Neural cell (in vitro differentiated cells): Measurements from ENCODE around the gene CDC42BPB. TPM values are rescaled to one million over a fixed set of nuclear protein-coding genes. Genes with fewer than 3 reads are reported as not detected.

Experiments
- H2AFZ ChIP-seq: fragments of 200-600, 300-800 bp; sonication (generic), shearing (Covaris generic); 2 replicates; pipeline ENCODE4 v1.6.0; 2014; ENCODE audit warnings: low read depth, mild to moderate bottlenecking, antibody characterized with exemption, low read length, moderate library complexity
- H3F3A ChIP-seq: fragments of 200-600 bp; shearing (Covaris generic); 2 replicates; pipeline ENCODE4 v1.6.1; 2016; ENCODE audit warnings: mild to moderate bottlenecking, moderate library complexity, mixed read lengths, antibody characterized with exemption, low read length; ENCODE audit not compliant: insufficient read depth, poor library complexity, severe bottlenecking
- H3K27ac ChIP-seq: fragments of 200-600, 300-800 bp; sonication (generic), shearing (Covaris generic); 2 replicates; pipeline ENCODE4 v1.5.1; 2014; ENCODE audit warnings: mild to moderate bottlenecking, low read length, moderate library complexity
- H3K27me3 ChIP-seq: fragments of 300-800, 200-600 bp; sonication (generic), shearing (Covaris generic); 2 replicates; pipeline ENCODE4 v1.6.0; 2014; ENCODE audit warnings: mild to moderate bottlenecking, low read depth, low read length, moderate library complexity; ENCODE audit not compliant: insufficient read depth
- H3K36me3 ChIP-seq: fragments of 300-800, 200-600 bp; sonication (generic), shearing (Covaris generic); 2 replicates; pipeline ENCODE4 v1.5.1; 2014; ENCODE audit warnings: mild to moderate bottlenecking, antibody characterized with exemption, low read length, moderate library complexity; ENCODE audit not compliant: insufficient read depth
- H3K4me2 ChIP-seq: fragments of 300-800, 200-600 bp; sonication (generic), shearing (Covaris generic); 2 replicates; pipeline ENCODE4 v1.6.0; 2014; ENCODE audit warnings: mild to moderate bottlenecking, low read length
- H3K4me3 ChIP-seq: fragments of 300-800, 200-600 bp; sonication (generic), shearing (Covaris generic); 2 replicates; pipeline ENCODE4 v1.5.1; 2014; ENCODE audit warnings: mild to moderate bottlenecking, low read length, moderate library complexity
- H3K79me2 ChIP-seq: fragments of 200-600 bp; shearing (Covaris generic); replicated peaks from 2 replicates; pipeline ENCODE4 v1.6.0; 2014; ENCODE audit warnings: mild to moderate bottlenecking, low read length, moderate library complexity; ENCODE audit not compliant: insufficient read depth
- H3K9ac ChIP-seq: fragments of 300-800, 200-600 bp; sonication (generic), shearing (Covaris generic); 2 replicates; pipeline ENCODE4 v1.6.1; 2016; ENCODE audit warnings: mild to moderate bottlenecking, low read length, mixed read lengths
- H3K9me2 ChIP-seq: fragments of 200-600 bp; shearing (Covaris generic); 2 replicates; pipeline ENCODE4 v1.6.1; 2016; ENCODE audit warnings: mild to moderate bottlenecking, low read length, mixed read lengths; ENCODE audit not compliant: insufficient read depth
- H3K9me3 ChIP-seq: fragments of 200-600, 300-800 bp; sonication (generic), shearing (Covaris generic); 2 replicates; pipeline ENCODE4 v1.6.1; 2016; ENCODE audit warnings: mild to moderate bottlenecking, mixed run types, low read length, moderate library complexity, mixed read lengths
- H4K20me1 ChIP-seq: fragments of 200-600 bp; shearing (Covaris generic); 2 replicates; pipeline ENCODE4 v1.6.1; 2016; ENCODE audit warnings: mild to moderate bottlenecking, mixed run types; ENCODE audit not compliant: insufficient read depth
- EP300 ChIP-seq: fragments of 450-650 bp; conservative IDR thresholded peaks from 2 replicates; pipeline ENCODE4 v1.6.1; 2014; ENCODE audit warnings: antibody characterized with exemption, mild to moderate bottlenecking, moderate library complexity; ENCODE audit not compliant: poor library complexity, severe bottlenecking
- EZH2 ChIP-seq: fragments of 200-600, 300-800 bp; shearing (Covaris generic), sonication (generic); IDR thresholded peaks from 2 replicates; pipeline ENCODE4 v1.6.1; 2014; ENCODE audit warnings: antibody characterized with exemption, low read length, borderline replicate concordance, mild to moderate bottlenecking; ENCODE audit not compliant: insufficient read depth, poor library complexity, severe bottlenecking
- MXI1 ChIP-seq: fragments of 450-650 bp; conservative IDR thresholded peaks from 2 replicates; pipeline ENCODE4 v1.6.1; 2014; ENCODE audit warnings: antibody characterized with exemption, mild to moderate bottlenecking; ENCODE audit not compliant: poor library complexity, severe bottlenecking
- POLR2AphosphoS5 ChIP-seq: IDR thresholded peaks from 2 replicates; pipeline ENCODE4 v1.6.1; 2012
- RAD21 ChIP-seq: fragments of 450-650 bp; conservative IDR thresholded peaks from 2 replicates; pipeline ENCODE4 v1.6.1; 2014; ENCODE audit warnings: antibody characterized with exemption, mild to moderate bottlenecking, moderate library complexity
- SMC3 ChIP-seq: fragments of 450-650 bp; conservative IDR thresholded peaks from 2 replicates; pipeline ENCODE4 v1.6.1; 2014; ENCODE audit warnings: antibody characterized with exemption, mild to moderate bottlenecking, moderate library complexity; ENCODE audit not compliant: poor library complexity
- TAF1 ChIP-seq: IDR thresholded peaks from 2 replicates; pipeline ENCODE4 v1.6.1; 2012; ENCODE audit warnings: low read depth
- polyA plus RNA-seq: library from polyadenylated mRNA; depleted of rRNA; stranded (reverse); fragments of >200 nt; gene quantifications from 2 replicates; pipeline ENCODE4 v1.2.3, GENCODE V29; 2014
- TF ChIP-seq, protein P1 (sequence below): fragments of 450-650 bp; IDR thresholded peaks from 2 replicates; pipeline ENCODE4 v1.5.1; 2014; ENCODE audit warnings: antibody characterized with exemption, mild to moderate bottlenecking, moderate library complexity; ENCODE audit not compliant: poor library complexity, severe bottlenecking
- TF ChIP-seq, protein P2 (sequence below): IDR thresholded peaks from 2 replicates; pipeline ENCODE4 v1.6.1; 2012; ENCODE audit warnings: borderline replicate concordance

CDC42BPB gene
- polyA plus RNA-seq, 1 donor from 2014 or later = 43.8 TPM

DNA sequence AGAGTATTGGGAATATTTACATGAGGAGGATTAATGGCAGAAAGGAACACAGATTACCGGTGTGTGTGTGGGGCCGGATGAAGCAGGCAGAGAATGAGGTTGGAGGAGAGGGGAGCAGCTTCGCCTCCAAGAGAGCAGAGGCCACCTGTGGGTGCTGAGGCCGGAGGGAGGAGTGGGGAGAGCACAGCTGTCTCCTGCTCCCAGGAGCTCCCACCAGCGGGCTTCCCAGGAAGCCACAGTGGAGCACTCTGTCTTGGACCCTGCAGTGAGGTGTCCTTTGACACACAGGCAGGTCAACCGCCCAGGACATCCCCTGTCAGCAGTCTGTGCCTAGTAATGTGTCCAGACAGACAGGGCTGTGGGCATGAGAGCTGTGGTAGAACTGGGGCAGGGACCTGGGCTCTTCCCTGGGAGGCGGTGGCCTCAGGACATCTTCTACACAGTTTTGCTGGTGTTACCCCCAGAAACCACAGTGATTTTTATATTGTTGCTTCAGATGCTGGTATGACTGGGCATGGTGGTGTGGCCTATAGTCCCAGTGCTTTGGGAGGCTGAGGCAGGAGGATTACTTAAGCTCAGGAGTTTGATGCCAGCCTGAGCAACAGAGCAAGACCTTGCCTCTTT is 153.3 kb downstream of the CDC42BPB start:
- Histone ChIP-seq H3K9me3 (no peaks in the 10 kb centered on the region), H3K27me3 (no peaks in the 10 kb centered on the region), H3K4me2 (no peak overlapping the region), H3K9ac (no peak overlapping the region), H3K4me3 (no peak overlapping the region), H4K20me1 (no peaks in the 10 kb centered on the region), H3K27ac (no peak overlapping the region), H3K79me2 (no peaks in the 10 kb centered on the region), H3K36me3 (peaks cover 7% of the 10 kb centered on the region), H3K9me2 (no peaks in the 10 kb centered on the region), H2AFZ (no peak overlapping the region), H3F3A (no peaks in the 10 kb centered on the region)
- no peak for TF ChIP-seq RAD21
- no peak for TF ChIP-seq EZH2
- TF ChIP-seq, protein P1, sequence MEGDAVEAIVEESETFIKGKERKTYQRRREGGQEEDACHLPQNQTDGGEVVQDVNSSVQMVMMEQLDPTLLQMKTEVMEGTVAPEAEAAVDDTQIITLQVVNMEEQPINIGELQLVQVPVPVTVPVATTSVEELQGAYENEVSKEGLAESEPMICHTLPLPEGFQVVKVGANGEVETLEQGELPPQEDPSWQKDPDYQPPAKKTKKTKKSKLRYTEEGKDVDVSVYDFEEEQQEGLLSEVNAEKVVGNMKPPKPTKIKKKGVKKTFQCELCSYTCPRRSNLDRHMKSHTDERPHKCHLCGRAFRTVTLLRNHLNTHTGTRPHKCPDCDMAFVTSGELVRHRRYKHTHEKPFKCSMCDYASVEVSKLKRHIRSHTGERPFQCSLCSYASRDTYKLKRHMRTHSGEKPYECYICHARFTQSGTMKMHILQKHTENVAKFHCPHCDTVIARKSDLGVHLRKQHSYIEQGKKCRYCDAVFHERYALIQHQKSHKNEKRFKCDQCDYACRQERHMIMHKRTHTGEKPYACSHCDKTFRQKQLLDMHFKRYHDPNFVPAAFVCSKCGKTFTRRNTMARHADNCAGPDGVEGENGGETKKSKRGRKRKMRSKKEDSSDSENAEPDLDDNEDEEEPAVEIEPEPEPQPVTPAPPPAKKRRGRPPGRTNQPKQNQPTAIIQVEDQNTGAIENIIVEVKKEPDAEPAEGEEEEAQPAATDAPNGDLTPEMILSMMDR = no peak
- no peak for TF ChIP-seq POLR2AphosphoS5
- no peak for TF ChIP-seq MXI1
- TF ChIP-seq, protein P2, sequence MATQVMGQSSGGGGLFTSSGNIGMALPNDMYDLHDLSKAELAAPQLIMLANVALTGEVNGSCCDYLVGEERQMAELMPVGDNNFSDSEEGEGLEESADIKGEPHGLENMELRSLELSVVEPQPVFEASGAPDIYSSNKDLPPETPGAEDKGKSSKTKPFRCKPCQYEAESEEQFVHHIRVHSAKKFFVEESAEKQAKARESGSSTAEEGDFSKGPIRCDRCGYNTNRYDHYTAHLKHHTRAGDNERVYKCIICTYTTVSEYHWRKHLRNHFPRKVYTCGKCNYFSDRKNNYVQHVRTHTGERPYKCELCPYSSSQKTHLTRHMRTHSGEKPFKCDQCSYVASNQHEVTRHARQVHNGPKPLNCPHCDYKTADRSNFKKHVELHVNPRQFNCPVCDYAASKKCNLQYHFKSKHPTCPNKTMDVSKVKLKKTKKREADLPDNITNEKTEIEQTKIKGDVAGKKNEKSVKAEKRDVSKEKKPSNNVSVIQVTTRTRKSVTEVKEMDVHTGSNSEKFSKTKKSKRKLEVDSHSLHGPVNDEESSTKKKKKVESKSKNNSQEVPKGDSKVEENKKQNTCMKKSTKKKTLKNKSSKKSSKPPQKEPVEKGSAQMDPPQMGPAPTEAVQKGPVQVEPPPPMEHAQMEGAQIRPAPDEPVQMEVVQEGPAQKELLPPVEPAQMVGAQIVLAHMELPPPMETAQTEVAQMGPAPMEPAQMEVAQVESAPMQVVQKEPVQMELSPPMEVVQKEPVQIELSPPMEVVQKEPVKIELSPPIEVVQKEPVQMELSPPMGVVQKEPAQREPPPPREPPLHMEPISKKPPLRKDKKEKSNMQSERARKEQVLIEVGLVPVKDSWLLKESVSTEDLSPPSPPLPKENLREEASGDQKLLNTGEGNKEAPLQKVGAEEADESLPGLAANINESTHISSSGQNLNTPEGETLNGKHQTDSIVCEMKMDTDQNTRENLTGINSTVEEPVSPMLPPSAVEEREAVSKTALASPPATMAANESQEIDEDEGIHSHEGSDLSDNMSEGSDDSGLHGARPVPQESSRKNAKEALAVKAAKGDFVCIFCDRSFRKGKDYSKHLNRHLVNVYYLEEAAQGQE = no peak

DNA sequence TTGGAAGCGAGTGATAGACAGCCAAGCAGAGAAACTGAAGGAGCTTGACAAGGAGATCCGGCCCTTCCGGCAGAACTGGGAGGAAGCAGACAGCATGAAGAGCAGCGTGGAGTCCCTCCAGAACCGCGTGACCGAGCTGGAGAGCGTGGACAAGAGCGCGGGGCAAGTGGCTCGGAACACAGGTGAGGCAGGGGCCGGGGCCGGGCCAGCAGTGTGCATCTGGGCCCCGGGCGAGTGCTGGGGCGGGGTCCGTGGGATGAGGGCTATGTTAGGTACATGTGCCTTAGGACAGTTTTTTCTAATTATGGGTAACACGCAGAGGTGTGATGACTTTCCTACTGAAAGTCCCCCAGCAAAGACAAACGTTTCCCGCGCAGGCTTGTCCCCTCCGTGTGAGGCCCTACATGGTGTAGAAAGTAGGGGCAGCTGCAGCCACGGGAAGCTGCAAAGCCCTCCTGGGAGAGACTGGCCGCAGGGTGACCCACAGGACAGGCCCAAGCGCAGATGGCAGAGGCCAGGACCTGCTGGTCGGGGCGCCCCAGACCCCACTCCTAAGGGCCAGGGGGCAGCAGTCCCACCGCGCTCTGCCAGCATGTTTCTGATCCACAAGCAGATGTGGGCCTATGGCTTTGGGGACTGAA is 154.0 kb downstream of the CDC42BPB start:
- Histone ChIP-seq H3K9ac (no peak overlapping the region), H3K27me3 (no peaks in the 10 kb centered on the region), H3K9me3 (no peaks in the 10 kb centered on the region), H3F3A (no peaks in the 10 kb centered on the region), H4K20me1 (no peaks in the 10 kb centered on the region), H2AFZ (no peak overlapping the region), H3K9me2 (no peaks in the 10 kb centered on the region), H3K36me3 (peaks cover 7% of the 10 kb centered on the region), H3K27ac (no peak overlapping the region), H3K4me2 (no peak overlapping the region), H3K4me3 (no peak overlapping the region), H3K79me2 (no peaks in the 10 kb centered on the region)
- TF ChIP-seq EP300 (no peak), MXI1 (no peak), EZH2 (no peak), TAF1 (no peak), SMC3 (no peak), POLR2AphosphoS5 (no peak), RAD21 (no peak)
- TF ChIP-seq, protein P2 = no peak
- TF ChIP-seq, protein P1 = no peak
